K562 (cell line): ENCODE results near the gene RGS9BP. TPM values are rescaled to one million over a fixed set of nuclear protein-coding genes. Genes with fewer than 3 reads are reported as not detected.

ENCODE experiments used
- CTBP1 ChIP-seq: fragments of 450-650 bp; IDR thresholded peaks from 2 replicates; pipeline ENCODE4 v1.6.1; 2016; ENCODE audit warnings: borderline replicate concordance
- FIP1L1 ChIP-seq: fragments of 200-400 bp; formaldehyde crosslinking; IDR thresholded peaks from 2 replicates; pipeline ENCODE4 v1.6.1; 2018; ENCODE audit warnings: mild to moderate bottlenecking, low read depth, low read length; ENCODE audit not compliant: poor library complexity, severe bottlenecking
- HCFC1 ChIP-seq: IDR thresholded peaks from 2 replicates; pipeline ENCODE4 v1.6.1; 2012; ENCODE audit warnings: low read depth, low read length, improper control_type of control experiment
- KDM1A ChIP-seq, 2 experiments: fragments of 450-650 bp; IDR thresholded peaks; 2 replicates each; pipeline ENCODE4 v1.6.1; 2016; ENCODE audit warnings: mild to moderate bottlenecking in 2 of 2
- LCOR ChIP-seq: sonication (generic); formaldehyde crosslinking; IDR thresholded peaks from 2 replicates; pipeline ENCODE4 v1.8.0; 2022; ENCODE audit warnings: mild to moderate bottlenecking, missing genetic modification reagents
- MGA ChIP-seq: fragments of 450-650 bp; IDR thresholded peaks from 2 replicates; pipeline ENCODE4 v1.6.1; 2016; ENCODE audit warnings: mild to moderate bottlenecking, moderate library complexity
- NONO ChIP-seq, 2 experiments: fragments of 200-400 bp in 1 of 2; fragments of 450-650 bp in 1 of 2; formaldehyde crosslinking in 1 of 2; IDR thresholded peaks; 2 replicates each; pipeline ENCODE4 v1.6.1; 2017; ENCODE audit warnings: low read depth in 2 of 2, mild to moderate bottlenecking in 2 of 2, moderate library complexity in 2 of 2, low read length in 1 of 2
- POLR2G ChIP-seq: fragments of 200-400 bp; formaldehyde crosslinking; IDR thresholded peaks from 2 replicates; pipeline ENCODE4 v1.6.1; 2017; ENCODE audit warnings: low read depth, mild to moderate bottlenecking, antibody characterized with exemption, low read length, moderate library complexity
- RBBP5 ChIP-seq: fragments of 200-600 bp; sonication (generic); IDR thresholded peaks from 2 replicates; pipeline ENCODE4 v1.6.1; 2012; ENCODE audit warnings: borderline replicate concordance, mild to moderate bottlenecking, low read length, control low read depth, inconsistent platforms; ENCODE audit not compliant: insufficient read depth, poor library complexity, severe bottlenecking
- TOE1 ChIP-seq, 2 experiments: fragments of 450-650 bp in 1 of 2; sonication (generic) in 1 of 2; formaldehyde crosslinking in 1 of 2; IDR thresholded peaks; 2 replicates each; pipeline versions ENCODE4 v1.7.1 to v1.8.0; 2016 to 2022; ENCODE audit warnings: borderline replicate concordance in 2 of 2, mild to moderate bottlenecking in 2 of 2, antibody characterized with exemption in 1 of 2, inconsistent platforms in 1 of 2, low read depth in 1 of 2, missing genetic modification reagents in 1 of 2, moderate library complexity in 1 of 2
- TRIM24 ChIP-seq, 2 experiments: fragments of 450-650 bp; IDR thresholded peaks; 2 replicates each; pipeline ENCODE4 v1.6.1; 2016
- ZBTB2 ChIP-seq: fragments of 450-650 bp; IDR thresholded peaks from 2 replicates; pipeline ENCODE4 v1.6.1; 2016; ENCODE audit warnings: antibody characterized with exemption
- ZBTB8A ChIP-seq: fragments of 450-650 bp; IDR thresholded peaks from 2 replicates; pipeline ENCODE4 v1.6.1; 2018; ENCODE audit warnings: mild to moderate bottlenecking, moderate library complexity; ENCODE audit not compliant: partially characterized antibody
- ZNF124 ChIP-seq: sonication (generic); formaldehyde crosslinking; IDR thresholded peaks from 2 replicates; pipeline ENCODE4 v1.8.1; 2022; ENCODE audit warnings: missing genetic modification reagents
- polyA plus RNA-seq, 8 experiments: library from polyadenylated mRNA; depleted of rRNA in 4 of 8; stranded (reverse) in 5 of 8; unstranded in 3 of 8; fragments of >200 nt; fragmentation: Nextera tagmentation in 2 of 8; fragmentation: Illumina TruSeq in 1 of 8; extraction: Ambion mirVana in 2 of 8; extraction: Trizol in 1 of 8; gene quantifications; 2 replicates each; pipeline versions ENCODE4 v1.2.1 to v1.2.3, GENCODE V29; 2011 to 2014; ENCODE audit warnings: inconsistent platforms in 1 of 8, missing spikeins in 1 of 8
- total RNA-seq, 7 experiments: library from RNA; depleted of rRNA in 6 of 7; stranded (reverse); fragments of >200 nt in 6 of 7; fragmentation: Illumina TruSeq in 2 of 7; extraction: Trizol in 2 of 7; gene quantifications; 2 replicates each; pipeline versions ENCODE4 v1.2.1 to v1.2.3, GENCODE V29; 2011 to 2021; ENCODE audit warnings: low replicate concordance in 1 of 7

RGS9BP gene
- total and polyA plus RNA-seq, 9 of the 15 experiments (the other 6 are each of a cell fraction or from before 2014, with no cell fraction given): 0.03 to 1.3 (median 0.49) TPM

GRCh38 chr19:32691952-32692726, 16.5 kb downstream of the RGS9BP start (continued):
- TF ChIP-seq MGA: peak; percentile 89
- TF ChIP-seq CTBP1: peak; percentile 32; the same call in 1 of the 2 replicates
- TF ChIP-seq RBBP5: peak; percentile 93
- no peak for TF ChIP-seq TRIM24 (IDR thresholded peaks at IDR 0.05)
- TF ChIP-seq ZNF124: peak; percentile 63; the same call in 1 of the 2 replicates
- TF ChIP-seq POLR2G: peak; percentile 92
- no peak for TF ChIP-seq ZBTB8A
- TF ChIP-seq KDM1A (IDR thresholded peaks at IDR 0.05): no peak
- peak; percentile 25; the same call in 1 of the 2 replicates for TF ChIP-seq HCFC1
- no peak for TF ChIP-seq LCOR (CRISPR knock-in tag)
- no peak for TF ChIP-seq TOE1 (IDR thresholded peaks at IDR 0.05; ENCODE audit: borderline replicate concordance)
- 0 out of 2 replicates have a peak, but pooled peaks have one; percentile 68 for TF ChIP-seq TOE1 (CRISPR knock-in tag; IDR thresholded peaks at IDR 0.05; ENCODE audit: borderline replicate concordance, low read depth)
- peak; percentile 57 to 75; a peak in 3 of 4 replicates for TF ChIP-seq NONO (IDR thresholded peaks at IDR 0.05; ENCODE audit: low read depth in 2 of 2, low read length in 1 of 2)
- TF ChIP-seq FIP1L1: peak; percentile 94
- no peak for TF ChIP-seq ZBTB2
